Measurements from ENCODE around the gene NEU2.

NEU2 gene

GRCh38 chr2:232997749-232998665 is 34.5 kb upstream of the NEU2 start:
- Histone ChIP-seq H2BK5ac (ENCODE audit: low read depth, low read length, poor library complexity, severe bottlenecking) (no peak overlapping the region), H2BK120ac (ENCODE audit: low read depth, low read length) (no peak overlapping the region), H3K79me1 (replicated peaks; ENCODE audit: low read length, poor library complexity, severe bottlenecking) (no peaks in the 10 kb centered on the region), H3K4me1 (ENCODE audit: control insufficient read depth, insufficient read depth, low read depth, low read length) (no peaks in the 10 kb centered on the region), H3K9ac (ENCODE audit: low read length) (no peak overlapping the region), H3K36me3 (ENCODE audit: control insufficient read depth in 1 of 2, insufficient read depth in 2 of 2, low read depth in 1 of 2, low read length in 2 of 2) (no peaks in the 10 kb centered on the region), H4K8ac (ENCODE audit: low read length) (no peak overlapping the region), H3K27me3 (ENCODE audit: control insufficient read depth in 1 of 2, insufficient read depth in 1 of 2, low read length in 2 of 2) (peaks cover 0 to 5% of the 10 kb centered on the region in 2 experiments), H2AK5ac (ENCODE audit: low read length, severe bottlenecking) (no peak overlapping the region), H3K4ac (ENCODE audit: low read depth in 1 of 2, low read length in 2 of 2) (no peak overlapping the region), H2BK15ac (ENCODE audit: low read depth, poor library complexity, severe bottlenecking) (no peak overlapping the region), H2BK12ac (ENCODE audit: low read length in 2 of 2) (no peak overlapping the region), H3K27ac (ENCODE audit: low read length, poor library complexity, severe bottlenecking) (no peak overlapping the region), H3K4me3 (ENCODE audit: insufficient read depth in 1 of 2, low read depth in 1 of 2, low read length in 2 of 2) (no peak overlapping the region), H3K18ac (ENCODE audit: low read depth in 1 of 2, low read length in 2 of 2) (no peak overlapping the region), H2AFZ (ENCODE audit: low read depth, low read length) (no peak overlapping the region), H3K23ac (ENCODE audit: low read length in 2 of 2) (no peak overlapping the region), H3K4me2 (ENCODE audit: low read length, poor library complexity, severe bottlenecking) (no peak overlapping the region), H3K9me3 (ENCODE audit: control insufficient read depth, low read length) (no peaks in the 10 kb centered on the region), H3K14ac (ENCODE audit: low read length in 2 of 2) (no peak overlapping the region), H4K91ac (ENCODE audit: low read length) (no peak overlapping the region)
- DNase-seq = no peak
- WGBS = 91% methylated on average over 16 of the region's 18 CpGs

GRCh38 chr2:232998666-232998985 is 33.8 kb upstream of the NEU2 start:
- Histone ChIP-seq H2BK5ac (ENCODE audit: low read depth, low read length, poor library complexity, severe bottlenecking) (no peak overlapping the region), H3K23ac (ENCODE audit: low read length in 2 of 2) (no peak overlapping the region), H3K4me2 (ENCODE audit: low read length, poor library complexity, severe bottlenecking) (no peak overlapping the region), H4K8ac (ENCODE audit: low read length) (no peak overlapping the region), H3K4me3 (ENCODE audit: insufficient read depth in 1 of 2, low read depth in 1 of 2, low read length in 2 of 2) (no peak overlapping the region), H3K36me3 (ENCODE audit: control insufficient read depth in 1 of 2, insufficient read depth in 2 of 2, low read depth in 1 of 2, low read length in 2 of 2) (no peaks in the 10 kb centered on the region), H2AK5ac (ENCODE audit: low read length, severe bottlenecking) (no peak overlapping the region), H3K4me1 (ENCODE audit: control insufficient read depth, insufficient read depth, low read depth, low read length) (no peaks in the 10 kb centered on the region), H2AFZ (ENCODE audit: low read depth, low read length) (no peak overlapping the region), H3K9ac (ENCODE audit: low read length) (no peak overlapping the region), H3K79me1 (replicated peaks; ENCODE audit: low read length, poor library complexity, severe bottlenecking) (no peaks in the 10 kb centered on the region), H2BK15ac (ENCODE audit: low read depth, poor library complexity, severe bottlenecking) (no peak overlapping the region), H2BK120ac (ENCODE audit: low read depth, low read length) (no peak overlapping the region), H4K91ac (ENCODE audit: low read length) (no peak overlapping the region), H3K27ac (ENCODE audit: low read length, poor library complexity, severe bottlenecking) (no peak overlapping the region), H3K27me3 (ENCODE audit: control insufficient read depth in 1 of 2, insufficient read depth in 1 of 2, low read length in 2 of 2) (peaks cover 3 to 10% of the 10 kb centered on the region in 2 experiments), H3K9me3 (ENCODE audit: control insufficient read depth, low read length) (no peaks in the 10 kb centered on the region), H3K4ac (ENCODE audit: low read depth in 1 of 2, low read length in 2 of 2) (no peak overlapping the region), H3K14ac (ENCODE audit: low read length in 2 of 2) (no peak overlapping the region), H3K18ac (ENCODE audit: low read depth in 1 of 2, low read length in 2 of 2) (no peak overlapping the region), H2BK12ac (ENCODE audit: low read length in 2 of 2) (no peak overlapping the region)
- WGBS = 89% methylated on average over 4 of the region's 5 CpGs
- DNase-seq = no peak

GRCh38 chr2:232999354-232999753 is 33.1 kb upstream of the NEU2 start:
- Histone ChIP-seq H3K27ac (ENCODE audit: low read length, poor library complexity, severe bottlenecking) (no peak overlapping the region), H2BK12ac (ENCODE audit: low read length in 2 of 2) (no peak overlapping the region), H2BK5ac (ENCODE audit: low read depth, low read length, poor library complexity, severe bottlenecking) (no peak overlapping the region), H3K4me1 (ENCODE audit: control insufficient read depth, insufficient read depth, low read depth, low read length) (no peaks in the 10 kb centered on the region), H3K9me3 (ENCODE audit: control insufficient read depth, low read length) (no peaks in the 10 kb centered on the region), H3K9ac (ENCODE audit: low read length) (no peak overlapping the region), H2AK5ac (ENCODE audit: low read length, severe bottlenecking) (no peak overlapping the region), H4K91ac (ENCODE audit: low read length) (no peak overlapping the region), H2AFZ (ENCODE audit: low read depth, low read length) (no peak overlapping the region), H2BK120ac (ENCODE audit: low read depth, low read length) (no peak overlapping the region), H3K4ac (ENCODE audit: low read depth in 1 of 2, low read length in 2 of 2) (no peak overlapping the region), H3K27me3 (ENCODE audit: control insufficient read depth in 1 of 2, insufficient read depth in 1 of 2, low read length in 2 of 2) (peaks cover 10 to 12% of the 10 kb centered on the region in 2 experiments), H4K8ac (ENCODE audit: low read length) (no peak overlapping the region), H3K36me3 (ENCODE audit: control insufficient read depth in 1 of 2, insufficient read depth in 2 of 2, low read depth in 1 of 2, low read length in 2 of 2) (no peaks in the 10 kb centered on the region), H2BK15ac (ENCODE audit: low read depth, poor library complexity, severe bottlenecking) (no peak overlapping the region), H3K4me2 (ENCODE audit: low read length, poor library complexity, severe bottlenecking) (no peak overlapping the region), H3K79me1 (replicated peaks; ENCODE audit: low read length, poor library complexity, severe bottlenecking) (no peaks in the 10 kb centered on the region), H3K14ac (ENCODE audit: low read length in 2 of 2) (no peak overlapping the region), H3K4me3 (ENCODE audit: insufficient read depth in 1 of 2, low read depth in 1 of 2, low read length in 2 of 2) (no peak overlapping the region), H3K23ac (ENCODE audit: low read length in 2 of 2) (no peak overlapping the region), H3K18ac (ENCODE audit: low read depth in 1 of 2, low read length in 2 of 2) (no peak overlapping the region)
- WGBS = 88% methylated on average over 7 of the region's 7 CpGs
- DNase-seq = no peak

- H3K27me3 ChIP-seq (ENCODE audit: control insufficient read depth in 1 of 2, insufficient read depth in 1 of 2, low read length in 2 of 2) = peaks cover 21 to 22% of the 10 kb centered on the region in 2 experiments
- no peak overlapping the region for H3K14ac ChIP-seq (ENCODE audit: low read length in 2 of 2)
- no peak overlapping the region for H4K91ac ChIP-seq (ENCODE audit: low read length)
- no peak overlapping the region for H2BK12ac ChIP-seq (ENCODE audit: low read length in 2 of 2)
- no peak overlapping the region for H3K4me3 ChIP-seq (ENCODE audit: insufficient read depth in 1 of 2, low read depth in 1 of 2, low read length in 2 of 2)
- no peak overlapping the region for H3K4ac ChIP-seq (ENCODE audit: low read depth in 1 of 2, low read length in 2 of 2)
- H3K36me3 ChIP-seq (ENCODE audit: control insufficient read depth in 1 of 2, insufficient read depth in 2 of 2, low read depth in 1 of 2, low read length in 2 of 2) = no peaks in the 10 kb centered on the region
- no peaks in the 10 kb centered on the region for H3K79me1 ChIP-seq (replicated peaks; ENCODE audit: low read length, poor library complexity, severe bottlenecking)
- H3K4me2 ChIP-seq (ENCODE audit: low read length, poor library complexity, severe bottlenecking) = no peak overlapping the region
- H3K9me3 ChIP-seq (ENCODE audit: control insufficient read depth, low read length) = no peaks in the 10 kb centered on the region
- no peak overlapping the region for H2AFZ ChIP-seq (ENCODE audit: low read depth, low read length)
- no peak overlapping the region for H2BK5ac ChIP-seq (ENCODE audit: low read depth, low read length, poor library complexity, severe bottlenecking)
- no peaks in the 10 kb centered on the region for H3K4me1 ChIP-seq (ENCODE audit: control insufficient read depth, insufficient read depth, low read depth, low read length)
- no peak overlapping the region for H4K8ac ChIP-seq (ENCODE audit: low read length)
- H3K23ac ChIP-seq (ENCODE audit: low read length in 2 of 2) = no peak overlapping the region
- H2BK15ac ChIP-seq (ENCODE audit: low read depth, poor library complexity, severe bottlenecking) = no peak overlapping the region
- WGBS = 92% methylated on average over 20 of the region's 20 CpGs
- no peak overlapping the region for H3K27ac ChIP-seq (ENCODE audit: low read length, poor library complexity, severe bottlenecking)
- no peak overlapping the region for H3K18ac ChIP-seq (ENCODE audit: low read depth in 1 of 2, low read length in 2 of 2)
- no peak overlapping the region for H3K9ac ChIP-seq (ENCODE audit: low read length)
- no peak overlapping the region for H2BK120ac ChIP-seq (ENCODE audit: low read depth, low read length)
- no peak overlapping the region for H2AK5ac ChIP-seq (ENCODE audit: low read length, severe bottlenecking)
- no peak for DNase-seq
Observed at GRCh38 chr2:233000886-233001750, 31.4 kb upstream of the NEU2 start.

All from mesenchymal stem cell (in vitro differentiated cells and primary cell).